Measurements from ENCODE around the gene CCNG2. TPM values are rescaled to one million over a fixed set of nuclear protein-coding genes. Genes with fewer than 3 reads are reported as not detected.

CCNG2 gene
- total RNA-seq, 1 experiment from 2014 or later, result 10.6 TPM

- no peak overlapping the region for H3K9ac ChIP-seq (ENCODE audit: extremely low read depth, insufficient read length, low read length)
- no peak overlapping the region for H3K14ac ChIP-seq (ENCODE audit: insufficient read depth, low read length)
- H3K36me3 Mint-ChIP-seq (ENCODE audit: insufficient read depth in 1 of 3, low read depth in 3 of 3), result no peaks in the 10 kb centered on the region
- no peak overlapping the region for H2BK5ac ChIP-seq (ENCODE audit: insufficient read length, low read length)
- no peak overlapping the region for H3K27ac Mint-ChIP-seq
- H2BK15ac ChIP-seq (ENCODE audit: low read depth, low read length), result no peak overlapping the region
- no peaks in the 10 kb centered on the region for H3K9me3 Mint-ChIP-seq
- no peak overlapping the region for H2AFZ ChIP-seq (ENCODE audit: low read length)
- H4K5ac ChIP-seq (ENCODE audit: insufficient read length, low read depth, low read length), result no peak overlapping the region
- H3K79me2 ChIP-seq (ENCODE audit: insufficient read depth, low read length), result no peaks in the 10 kb centered on the region
- H4K20me1 ChIP-seq (ENCODE audit: control insufficient read depth, insufficient read depth, insufficient read length), result no peaks in the 10 kb centered on the region
- H3K4me3 Mint-ChIP-seq, result no peak overlapping the region
- no peak overlapping the region for H2AK5ac ChIP-seq (ENCODE audit: insufficient read length, low read length)
- H3K56ac ChIP-seq (ENCODE audit: insufficient read length, low read depth, low read length), result no peak overlapping the region
- no peak overlapping the region for H2BK120ac ChIP-seq (ENCODE audit: low read depth, low read length, poor library complexity, severe bottlenecking)
- no peaks in the 10 kb centered on the region for H3K23me2 ChIP-seq (ENCODE audit: insufficient read length, low read depth, low read length, poor library complexity, severe bottlenecking)
- H3K9me3 ChIP-seq (ENCODE audit: control insufficient read depth, low read depth, low read length), result no peaks in the 10 kb centered on the region
- H3K4ac ChIP-seq (ENCODE audit: low read depth, low read length), result no peak overlapping the region
- no peaks in the 10 kb centered on the region for H3K4me1 ChIP-seq (ENCODE audit: insufficient read depth, low read length)
- H3T11ph ChIP-seq (ENCODE audit: low read length), result no peak overlapping the region
- H3K23ac ChIP-seq (ENCODE audit: insufficient read length, low read depth, low read length), result no peak overlapping the region
- no peak overlapping the region for H2BK20ac ChIP-seq (ENCODE audit: low read depth, low read length, poor library complexity, severe bottlenecking)
- H3K27me3 Mint-ChIP-seq (ENCODE audit: low read depth), result peaks cover 44% of the 10 kb centered on the region
- H3K18ac ChIP-seq (ENCODE audit: insufficient read length, low read depth, low read length), result no peak overlapping the region
- DNase-seq, result no peak
- no peak overlapping the region for H3K4me2 ChIP-seq (ENCODE audit: insufficient read depth, insufficient read length, low read length)
- H3K79me1 ChIP-seq (ENCODE audit: insufficient read depth, low read depth, low read length, poor library complexity, severe bottlenecking), result no peaks in the 10 kb centered on the region
- WGBS (ENCODE audit: extremely low coverage, insufficient read length, low lambda C conversion rate), result no CpG with 5 or more reads among the region's 2 CpGs
- H3K27ac ChIP-seq (ENCODE audit: insufficient read length, low read depth, low read length), result no peak overlapping the region
- no peak overlapping the region for H2BK12ac ChIP-seq (ENCODE audit: insufficient read length, low read depth, low read length)
- TF ChIP-seq, protein P1, sequence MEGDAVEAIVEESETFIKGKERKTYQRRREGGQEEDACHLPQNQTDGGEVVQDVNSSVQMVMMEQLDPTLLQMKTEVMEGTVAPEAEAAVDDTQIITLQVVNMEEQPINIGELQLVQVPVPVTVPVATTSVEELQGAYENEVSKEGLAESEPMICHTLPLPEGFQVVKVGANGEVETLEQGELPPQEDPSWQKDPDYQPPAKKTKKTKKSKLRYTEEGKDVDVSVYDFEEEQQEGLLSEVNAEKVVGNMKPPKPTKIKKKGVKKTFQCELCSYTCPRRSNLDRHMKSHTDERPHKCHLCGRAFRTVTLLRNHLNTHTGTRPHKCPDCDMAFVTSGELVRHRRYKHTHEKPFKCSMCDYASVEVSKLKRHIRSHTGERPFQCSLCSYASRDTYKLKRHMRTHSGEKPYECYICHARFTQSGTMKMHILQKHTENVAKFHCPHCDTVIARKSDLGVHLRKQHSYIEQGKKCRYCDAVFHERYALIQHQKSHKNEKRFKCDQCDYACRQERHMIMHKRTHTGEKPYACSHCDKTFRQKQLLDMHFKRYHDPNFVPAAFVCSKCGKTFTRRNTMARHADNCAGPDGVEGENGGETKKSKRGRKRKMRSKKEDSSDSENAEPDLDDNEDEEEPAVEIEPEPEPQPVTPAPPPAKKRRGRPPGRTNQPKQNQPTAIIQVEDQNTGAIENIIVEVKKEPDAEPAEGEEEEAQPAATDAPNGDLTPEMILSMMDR (conservative IDR thresholded peaks at IDR 0.05), result no peak
- no peak overlapping the region for H4K8ac ChIP-seq (replicated peaks; ENCODE audit: insufficient read length, low read depth, low read length)
- no peak overlapping the region for H4K91ac ChIP-seq (ENCODE audit: insufficient read length, low read depth, low read length)
- peaks cover 6% of the 10 kb centered on the region; the same call in 1 of the 2 replicates for H3K27me3 ChIP-seq (ENCODE audit: insufficient read depth, low read length)
- H3K4me1 Mint-ChIP-seq, result peaks cover 9 to 15% of the 10 kb centered on the region in 2 experiments
Observed at GRCh38 chr4:77197831-77198230, 40.8 kb downstream of the CCNG2 start.

Measured in H9 (cell line).